ELF-1 (cell line): ENCODE results near the gene MPRIP.
A peak's percentile ranks its signal among the peaks of the same experiment; 100 is the strongest.

Experiments
- DNase-seq: peaks from one replicate; pipeline ENCODE4 v3.0.0-alpha.2; 2016; ENCODE audit warnings: low read depth, low spot score

Gene MPRIP

DNA sequence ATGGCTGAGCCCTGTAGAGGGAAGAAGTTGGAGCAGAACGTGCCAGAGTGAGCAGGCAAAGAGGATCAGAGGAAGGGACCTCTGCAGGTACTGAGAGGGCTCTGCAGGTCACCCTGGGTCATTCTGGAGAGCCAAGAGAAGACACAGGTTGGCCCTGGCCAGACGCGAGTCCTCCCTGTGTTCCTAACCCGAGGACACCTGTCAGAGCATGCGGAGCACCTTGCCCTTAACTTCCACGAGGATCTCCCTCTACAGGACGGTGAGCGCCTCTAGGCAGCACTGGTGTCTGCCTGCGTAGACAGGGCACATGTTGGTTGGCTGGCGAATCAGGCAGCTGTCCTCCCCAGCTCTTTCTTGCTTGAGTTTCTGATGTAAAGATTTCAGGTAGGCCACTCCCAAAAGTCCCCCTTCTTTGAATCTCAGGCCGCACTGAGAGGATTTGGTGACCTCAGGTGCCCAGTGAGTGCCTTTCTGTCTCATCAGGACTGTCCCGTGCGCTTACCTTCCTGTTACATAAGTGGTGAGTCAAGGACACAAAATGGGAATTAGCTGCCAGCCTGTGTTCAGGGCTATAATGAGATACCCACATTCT, 45.3 kb downstream of the MPRIP start:
- no peak for DNase-seq

DNA sequence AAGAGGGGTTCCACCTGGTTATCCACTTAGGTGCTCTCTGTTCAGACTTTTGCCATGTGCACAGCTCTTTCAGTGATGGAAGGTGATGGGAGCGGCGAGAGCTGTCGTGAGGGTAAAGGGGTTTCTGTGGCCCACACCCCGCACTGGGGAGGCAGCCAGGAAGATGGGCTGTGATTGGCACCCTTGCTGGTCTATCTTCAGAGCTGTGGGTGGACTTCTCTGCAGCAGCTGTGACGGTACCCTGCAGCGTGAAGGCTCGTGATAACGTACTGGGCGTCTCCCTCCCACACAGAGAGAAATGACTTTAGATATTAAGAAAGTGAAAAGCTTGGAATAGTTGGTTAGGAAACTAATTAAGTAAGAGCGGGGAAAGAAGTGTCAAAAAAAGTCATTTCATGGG, 45.8 kb downstream of the MPRIP start:
- DNase-seq, result no peak

DNA sequence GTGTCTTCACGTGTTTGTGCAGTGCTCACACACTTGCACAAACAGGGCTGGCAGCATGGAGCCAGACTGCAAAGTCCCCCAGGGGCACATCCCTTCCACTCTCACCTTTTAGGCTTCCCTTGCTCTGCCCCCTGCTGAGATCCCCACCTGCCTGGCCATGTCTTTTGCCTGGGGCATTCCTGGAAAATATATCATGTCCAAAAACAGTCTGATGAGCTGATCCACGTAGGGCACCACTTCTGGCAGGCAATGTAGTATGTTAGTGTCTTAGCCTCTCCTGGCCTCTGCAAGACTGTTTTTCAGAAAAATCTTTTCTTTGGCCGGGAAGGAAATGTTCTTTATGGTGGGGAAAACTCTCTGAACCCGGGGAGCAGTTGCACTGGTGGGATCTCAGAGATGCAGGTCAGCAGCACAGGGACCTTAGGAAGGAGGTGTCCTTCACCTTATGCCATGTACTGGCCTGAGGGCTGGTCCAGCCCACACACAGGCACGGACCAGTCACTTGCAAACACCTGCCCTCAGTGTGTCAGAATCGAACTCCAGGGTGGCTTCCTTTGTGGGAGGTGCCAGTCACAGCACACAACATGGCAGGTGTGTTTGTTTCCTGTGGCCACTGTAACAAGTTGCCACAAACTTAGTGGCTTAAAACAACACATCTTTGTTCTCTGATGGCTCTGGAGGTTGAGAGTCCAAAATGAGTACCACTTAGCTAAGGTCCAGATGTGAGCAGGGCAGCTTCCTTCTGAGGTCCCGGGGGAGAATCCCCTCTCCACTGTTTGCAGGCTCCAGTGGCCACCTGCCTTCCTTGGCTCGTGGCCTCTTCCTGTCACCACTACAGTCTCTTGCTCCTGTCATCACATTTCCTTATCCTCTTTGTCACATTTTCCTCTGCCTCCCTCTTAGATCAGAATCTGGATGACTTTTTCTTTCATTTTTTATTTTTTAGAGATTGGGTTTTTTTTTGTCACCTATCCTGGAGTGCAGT, 46.6 kb downstream of the MPRIP start:
- no peak for DNase-seq

DNA sequence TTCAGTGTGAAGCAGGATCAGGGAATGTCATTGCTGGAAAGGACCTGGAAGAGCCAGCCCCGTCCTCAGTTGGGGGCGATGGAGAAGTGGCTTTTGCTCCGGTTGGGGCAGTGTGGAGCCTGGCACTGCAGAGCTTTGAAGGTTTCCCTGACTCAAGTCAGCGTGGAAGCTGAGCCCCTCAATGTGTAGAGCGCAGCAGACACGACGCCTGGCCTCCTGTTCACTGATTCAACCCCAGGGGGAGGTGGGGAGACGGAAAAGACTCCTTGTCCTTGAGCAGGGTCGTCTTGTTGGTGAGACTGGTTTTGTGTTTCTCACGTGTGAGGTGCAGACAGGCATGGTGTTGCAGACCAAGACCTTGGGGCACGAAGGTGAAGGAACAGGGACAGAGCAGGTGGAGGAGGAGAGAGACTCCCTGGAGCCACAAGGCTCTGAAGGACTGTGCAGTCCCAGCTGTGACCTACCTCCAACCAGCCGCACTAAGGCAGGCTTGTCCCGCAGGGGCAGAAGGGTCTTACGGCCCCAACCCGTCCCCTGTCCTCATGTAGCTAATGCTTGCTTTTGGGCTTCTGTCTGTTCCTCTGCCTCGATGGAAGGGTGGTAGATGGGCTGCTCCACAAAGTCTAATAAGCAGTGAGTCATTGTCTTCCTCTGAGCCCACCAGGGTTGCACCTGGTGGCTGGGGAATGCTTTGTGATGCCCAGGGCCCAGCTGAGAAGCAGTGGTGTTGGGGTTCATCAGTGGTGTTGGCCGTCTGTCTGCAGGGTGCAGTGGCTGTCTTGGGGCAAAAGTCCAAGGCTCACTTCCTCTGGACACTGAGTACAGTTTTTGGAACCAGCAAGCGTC, 47.8 kb downstream of the MPRIP start:
- no peak for DNase-seq

DNA sequence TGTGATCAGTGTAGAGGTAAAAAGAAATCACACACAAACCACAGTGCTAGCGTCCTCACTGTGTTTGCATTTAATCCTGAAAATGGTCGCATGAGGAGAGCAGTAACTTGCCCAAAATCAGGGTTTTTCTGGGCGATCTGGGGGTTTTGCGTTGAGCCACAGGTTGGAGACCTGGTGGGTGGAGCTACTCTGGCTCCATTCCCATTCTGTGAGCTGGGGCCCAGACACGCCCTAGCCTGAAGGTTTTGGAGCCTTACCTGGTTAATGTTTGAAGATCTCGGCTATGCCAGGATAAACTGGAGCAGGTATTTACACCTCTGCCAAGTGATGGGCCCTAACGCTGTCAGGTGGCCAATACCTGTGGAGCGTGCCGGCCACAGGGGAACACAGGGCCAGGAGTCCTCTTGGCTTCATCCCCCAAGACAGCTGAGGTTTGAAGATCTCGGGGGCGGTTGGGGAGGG, 48.4 kb downstream of the MPRIP start:
- DNase-seq, result no peak

DNA sequence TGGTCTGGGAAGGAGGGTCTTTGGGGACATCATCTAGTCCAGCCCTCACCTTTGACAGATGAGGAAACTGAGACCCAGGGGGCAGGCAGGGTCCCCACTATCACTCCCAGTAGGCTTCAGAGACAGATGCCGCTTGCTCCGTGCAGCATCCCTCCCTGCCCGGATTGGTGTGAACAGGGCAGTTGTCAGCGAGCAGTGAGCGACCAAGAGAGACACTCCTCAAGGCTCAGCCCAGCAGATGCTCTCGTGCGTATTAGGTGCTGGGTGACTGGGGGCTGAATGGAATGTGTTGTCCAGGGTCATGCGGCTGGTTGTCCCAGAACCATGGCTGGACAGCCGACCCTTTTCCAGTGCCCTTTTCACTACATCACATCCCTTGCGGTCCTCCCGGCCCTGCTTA, 49.0 kb downstream of the MPRIP start:
- no peak for DNase-seq

DNA sequence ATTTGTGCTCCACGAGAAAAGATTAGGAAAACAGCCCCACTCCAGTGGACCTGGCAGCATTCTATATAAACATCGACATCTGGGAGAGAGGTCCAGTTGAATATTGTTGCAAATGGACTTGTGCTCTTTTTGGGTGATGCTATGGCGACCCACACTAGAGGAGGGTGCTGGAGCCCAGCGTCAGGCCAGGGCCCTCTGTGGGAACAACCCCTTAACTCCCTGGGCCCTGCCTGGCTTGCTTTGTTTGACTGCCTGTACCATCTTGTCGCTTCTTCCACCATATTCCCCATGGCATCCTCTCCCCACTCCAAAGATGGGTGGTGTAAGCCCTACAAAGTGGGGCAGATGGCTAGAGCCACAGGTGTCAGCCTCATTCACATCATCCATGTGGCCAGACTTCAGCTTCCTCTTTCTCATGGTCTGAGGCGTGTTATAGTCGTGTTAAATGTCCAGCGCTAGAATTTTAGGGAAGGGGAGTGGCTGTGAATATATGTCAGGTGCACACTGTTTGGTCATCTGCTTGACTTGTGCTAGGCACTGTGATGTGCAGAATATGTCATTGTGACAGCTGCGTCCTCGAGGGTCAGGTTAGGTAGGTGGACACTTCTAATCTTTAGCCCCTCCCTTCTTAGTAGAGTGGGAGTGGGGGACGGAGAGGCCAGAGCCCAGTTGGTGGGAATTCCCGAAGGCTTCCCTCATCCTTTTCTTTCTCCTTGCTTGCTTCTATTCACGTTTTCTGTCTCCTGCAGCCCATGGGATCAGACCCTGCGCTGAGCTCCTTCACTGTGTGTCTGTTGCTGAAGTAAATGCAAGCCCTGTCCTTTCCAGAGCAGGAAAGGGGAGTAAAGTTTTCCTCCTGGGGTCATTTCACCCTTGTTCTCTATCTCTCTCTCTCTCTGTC, 49.8 kb downstream of the MPRIP start:
- DNase-seq, result no peak

DNA sequence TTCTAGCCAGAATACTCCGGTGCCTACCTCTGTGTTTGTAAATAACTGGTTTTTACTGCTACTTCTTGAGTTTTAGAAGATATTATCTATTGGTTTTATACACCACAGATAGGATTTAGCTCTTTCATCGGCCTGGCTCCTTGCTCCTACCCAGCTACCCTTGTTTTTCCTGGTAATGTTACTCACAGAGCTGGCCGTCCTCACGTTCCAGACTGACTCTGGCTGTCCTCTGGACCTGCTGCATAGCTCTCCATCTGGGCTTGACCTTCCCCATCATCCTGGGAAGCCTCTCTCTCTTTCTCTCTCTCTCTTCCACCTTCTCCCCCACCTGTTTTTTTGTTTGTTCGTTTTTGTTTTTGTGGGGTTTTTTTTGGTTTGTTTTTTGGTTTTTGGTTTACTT, 51.5 kb downstream of the MPRIP start:
- DNase-seq, result no peak

DNA sequence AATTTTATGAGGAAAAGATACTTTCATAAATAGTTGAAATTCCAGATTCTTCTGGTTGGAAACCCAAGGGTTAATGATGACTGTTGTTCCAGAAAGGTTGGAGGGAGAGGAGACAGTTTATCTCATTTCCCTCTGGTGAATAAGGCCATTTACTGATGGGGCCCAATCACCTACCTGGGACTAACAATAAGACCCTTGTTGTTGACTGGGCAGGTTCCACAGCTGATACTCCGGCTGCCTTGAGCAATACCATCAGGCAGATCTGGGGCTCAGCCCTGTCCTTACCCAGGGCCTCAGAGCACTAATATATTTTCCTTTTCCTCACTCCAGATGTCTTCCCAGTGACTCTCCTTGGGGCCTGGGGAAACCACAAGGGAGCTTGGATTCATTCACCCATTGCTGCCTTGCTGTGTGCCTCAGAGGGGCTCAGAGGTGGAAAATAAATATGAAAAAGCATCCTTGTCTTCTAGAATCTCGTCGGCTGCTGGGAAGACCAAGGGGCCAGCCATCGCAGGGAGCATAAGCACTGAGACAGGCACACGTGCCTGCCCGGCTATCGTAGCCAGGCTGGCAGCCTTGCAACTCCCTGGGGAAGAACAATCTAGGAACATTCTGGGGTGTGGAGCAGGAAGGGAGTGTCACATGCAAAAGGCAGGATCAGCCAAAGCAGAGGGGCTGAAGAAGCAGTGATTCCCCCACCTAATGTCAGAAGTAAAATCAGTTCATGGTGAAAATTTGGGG, 54.4 kb downstream of the MPRIP start:
- no peak for DNase-seq

DNA sequence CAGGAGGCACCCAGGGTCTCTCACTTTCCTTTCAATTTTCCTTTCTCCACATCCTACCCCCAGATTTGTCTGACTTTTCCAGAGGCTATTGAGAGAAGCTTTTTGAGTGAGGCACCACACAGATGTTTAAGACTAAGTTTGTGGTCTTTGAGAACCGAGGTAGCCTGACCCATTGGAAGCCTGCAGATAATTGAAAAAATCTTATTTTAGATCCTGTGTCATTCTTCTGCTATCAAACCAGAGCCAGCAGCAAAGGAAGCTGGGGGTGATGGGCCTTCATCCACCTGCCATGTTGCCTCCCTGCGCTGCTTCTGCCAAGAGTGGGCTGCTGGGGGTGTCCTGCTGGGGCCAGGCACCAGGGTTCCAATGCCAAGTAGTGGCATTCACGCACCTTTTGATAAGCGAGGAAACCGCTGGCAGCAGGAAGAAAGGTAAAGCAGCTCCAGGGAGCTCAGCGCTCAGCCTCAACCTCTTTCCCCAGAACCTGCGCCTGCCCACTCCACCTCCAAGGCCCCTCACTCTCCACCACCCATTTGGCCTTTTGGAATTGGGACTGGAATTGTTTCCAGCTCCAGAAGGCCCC, 55.6 kb downstream of the MPRIP start:
- DNase-seq, result no peak

DNA sequence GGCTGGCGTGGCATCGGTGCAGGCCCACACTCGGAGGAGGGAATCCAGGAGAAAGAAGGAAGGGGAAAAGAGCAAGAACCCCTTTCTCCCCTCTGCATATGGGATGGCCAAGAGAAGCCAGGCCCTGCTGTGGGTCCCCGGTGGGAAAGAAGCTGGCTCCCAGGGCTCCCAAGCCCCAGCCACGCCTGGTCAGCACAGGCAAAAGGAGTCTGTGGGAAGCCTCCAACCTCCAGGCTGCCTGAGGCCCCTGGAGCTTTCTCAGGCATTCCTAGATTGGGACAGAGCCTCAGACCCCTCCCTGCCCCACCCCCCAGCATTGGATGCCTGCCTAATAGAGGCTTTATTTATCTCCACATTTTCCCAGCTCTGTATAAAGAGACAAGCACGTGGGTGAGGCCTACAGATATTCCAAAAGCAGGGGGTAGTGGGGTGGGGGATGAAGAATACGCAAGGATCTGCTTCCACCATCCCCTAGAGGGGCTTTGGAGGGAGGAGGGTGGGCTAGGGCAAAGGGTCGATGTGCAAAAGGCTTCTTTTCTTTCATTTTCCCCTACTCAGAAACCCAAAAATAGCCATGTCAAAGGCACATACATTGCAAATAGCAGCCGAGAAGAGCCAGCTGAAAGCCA, 56.4 kb downstream of the MPRIP start:
- DNase-seq, result peak; percentile 41

DNA sequence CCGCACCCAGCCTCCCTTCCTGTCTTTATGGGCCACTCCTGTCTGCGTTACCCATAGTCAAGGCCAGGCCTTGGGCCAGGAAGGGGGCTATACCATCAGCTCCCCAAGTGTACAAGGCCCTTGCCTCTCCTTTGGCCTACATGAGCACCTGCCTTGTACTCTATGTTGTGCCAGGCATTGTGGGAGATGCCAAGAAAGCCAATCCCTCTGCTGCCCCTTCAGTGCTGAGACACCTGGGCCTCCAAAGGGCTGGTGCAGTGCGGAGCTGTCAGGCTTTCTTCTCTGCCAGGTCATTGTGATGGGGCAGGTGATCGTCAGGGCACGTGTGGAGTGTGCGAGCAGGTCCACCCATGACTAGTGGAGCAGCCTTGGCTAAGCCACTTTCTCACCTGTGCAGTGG, 59.9 kb downstream of the MPRIP start:
- no peak for DNase-seq

DNA sequence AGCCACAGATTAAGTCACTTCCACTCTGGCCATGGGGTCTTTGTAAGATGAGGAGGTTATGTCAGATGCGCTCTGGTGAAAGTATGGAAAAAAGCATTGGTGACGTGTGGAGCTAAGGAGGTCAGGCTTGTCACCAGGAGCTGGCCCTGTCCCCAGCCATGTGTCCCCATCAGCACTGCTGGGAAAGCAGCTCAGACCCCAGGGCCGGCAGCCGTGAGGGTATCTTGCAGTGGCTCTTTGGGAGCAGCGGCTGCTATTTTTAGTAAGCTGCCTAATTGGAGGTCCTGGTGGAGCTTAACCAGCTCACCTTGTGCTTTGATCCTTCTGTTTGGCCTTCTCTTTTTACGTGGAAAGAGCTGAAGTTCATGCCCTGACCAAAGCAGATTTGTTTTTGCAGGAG, 60.9 kb downstream of the MPRIP start:
- no peak for DNase-seq

DNA sequence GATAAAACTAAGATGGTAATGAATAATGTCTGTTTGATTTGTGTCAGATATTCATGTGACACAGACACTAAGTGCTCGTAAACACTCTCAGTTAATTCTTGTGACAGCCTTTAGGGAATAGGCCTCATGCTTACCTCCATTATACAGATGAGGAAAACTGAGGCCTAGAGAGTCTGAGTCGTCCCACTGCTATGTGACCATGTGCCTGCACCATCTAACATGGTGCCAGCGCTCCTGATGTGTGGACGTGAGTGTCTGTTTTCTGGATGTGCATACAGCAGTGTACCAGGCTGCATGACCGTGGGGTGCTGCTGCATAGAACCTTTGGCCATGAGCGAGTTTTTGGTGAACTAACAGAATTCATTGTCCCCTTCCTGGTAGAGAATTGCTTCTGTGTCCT, 61.8 kb downstream of the MPRIP start:
- no peak for DNase-seq

DNA sequence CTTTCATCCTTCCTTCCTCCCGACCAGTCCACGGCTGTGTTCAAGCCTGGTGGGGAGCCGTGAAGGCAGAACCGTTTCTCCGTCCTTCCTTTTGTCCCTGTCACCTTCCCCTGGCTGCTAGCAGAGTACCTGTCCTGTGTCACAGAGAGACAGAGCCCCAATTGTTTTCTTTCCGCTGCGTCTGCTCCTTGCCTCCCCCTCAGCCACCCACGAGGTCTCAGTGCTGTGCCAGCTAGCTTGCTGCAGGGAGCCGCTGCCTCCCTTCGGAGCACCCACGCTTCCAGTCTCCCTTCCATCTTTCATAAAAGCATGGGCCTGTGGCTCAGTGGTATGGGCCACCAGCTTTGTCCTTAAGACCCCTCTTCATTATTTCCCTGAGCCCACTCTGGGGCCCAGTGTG, 62.2 kb downstream of the MPRIP start:
- no peak for DNase-seq

DNA sequence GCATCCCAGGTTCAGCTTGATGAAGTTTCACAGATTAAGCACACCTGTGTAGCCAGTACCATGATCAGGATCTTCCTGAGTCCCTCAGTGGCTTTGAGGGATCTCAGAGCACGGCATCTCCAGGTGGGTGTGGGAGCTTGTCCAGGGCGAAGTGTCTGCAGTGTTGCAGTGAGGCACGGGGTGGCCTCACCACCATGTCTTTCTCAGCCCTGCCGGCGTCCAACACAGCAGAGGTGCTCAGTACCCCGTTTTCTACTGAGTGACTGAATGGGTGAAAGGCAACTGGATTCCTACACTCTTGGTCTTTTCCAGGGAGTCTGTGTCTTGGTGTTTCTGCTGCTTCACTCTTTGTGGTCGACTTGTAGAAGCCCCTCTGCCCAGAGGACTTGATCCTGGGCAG, 63.7 kb downstream of the MPRIP start:
- no peak for DNase-seq

DNA sequence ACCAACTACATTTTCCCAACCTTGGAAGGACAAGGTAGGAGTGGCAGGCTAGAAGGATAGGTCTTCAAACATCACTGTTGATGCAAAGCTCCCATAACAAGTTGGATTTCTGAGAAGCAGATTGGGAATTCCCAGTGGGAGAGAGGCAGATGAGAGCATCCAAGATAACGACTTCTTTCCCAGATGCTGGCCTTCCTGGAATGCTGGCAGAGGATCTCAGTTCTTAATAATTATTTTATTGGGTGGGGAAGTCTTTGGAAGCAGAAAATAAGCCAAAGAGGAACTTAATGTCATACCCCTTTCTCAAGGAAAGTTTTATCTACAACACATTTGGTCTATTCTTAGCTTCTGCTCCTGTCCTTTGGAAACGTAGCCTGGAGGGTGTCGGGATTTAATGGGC, 64.5 kb downstream of the MPRIP start:
- DNase-seq, result no peak

DNA sequence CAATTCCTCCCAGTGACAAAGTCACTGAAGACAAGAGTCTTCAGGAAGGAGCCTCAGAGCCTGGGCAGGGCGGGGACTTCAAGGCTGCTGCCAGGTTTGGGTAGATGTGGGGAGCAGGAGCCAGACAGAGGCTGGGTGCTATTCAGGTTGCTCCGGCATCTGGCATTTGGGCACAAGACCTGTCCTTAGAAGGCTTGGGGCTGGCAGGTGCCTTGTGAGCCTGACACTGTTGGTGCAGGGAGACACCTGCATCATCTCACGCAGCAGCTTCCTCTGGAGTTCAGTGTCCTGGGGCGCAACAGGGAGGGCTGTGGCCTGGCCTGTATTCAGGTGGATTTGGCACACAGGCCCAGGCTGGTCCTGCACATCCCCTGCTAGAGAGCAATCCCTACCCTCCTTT, 65.0 kb downstream of the MPRIP start:
- DNase-seq, result no peak

DNA sequence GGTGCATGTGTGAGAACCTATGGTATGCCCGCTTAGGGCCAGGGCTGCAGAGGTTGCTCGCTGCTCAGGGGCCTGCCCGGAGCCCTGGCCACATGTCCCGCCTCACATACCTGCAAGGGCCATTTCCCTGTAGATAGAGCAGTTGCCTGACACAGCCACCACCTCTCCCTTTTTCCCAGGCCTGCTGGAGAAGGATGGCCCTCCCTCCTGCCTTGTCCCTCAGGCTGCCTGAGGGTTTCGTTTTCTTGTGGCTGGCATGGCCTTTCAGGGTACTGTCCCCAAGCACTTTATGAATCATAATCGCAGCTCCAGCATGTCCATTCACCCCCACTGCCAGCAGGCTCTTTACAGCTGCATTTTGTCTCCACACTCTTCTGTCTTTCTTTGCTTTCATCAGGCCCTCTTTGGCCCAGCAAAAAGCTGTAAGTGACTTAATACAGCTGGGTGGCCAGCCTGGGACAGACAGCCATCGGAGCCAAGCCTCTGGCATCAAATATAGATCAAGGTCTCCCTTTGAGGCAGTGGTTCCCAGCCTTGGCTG, 65.7 kb downstream of the MPRIP start:
- no peak for DNase-seq
